Stimulated activated CD8-positive, alpha-beta memory T cell treated with anti-CD3 and anti-CD28 coated beads, Interleukin-2, amount 100 ng/mL, for 48 hours (primary cell): ENCODE results near the gene ARL14EPL.

ENCODE experiments used
- DNase-seq, 2 donors: peaks; one replicate each; pipeline ENCODE4 v3.0.0-alpha.2; 2020; ENCODE audit warnings: low read depth in 2 of 2

Gene ARL14EPL

DNA sequence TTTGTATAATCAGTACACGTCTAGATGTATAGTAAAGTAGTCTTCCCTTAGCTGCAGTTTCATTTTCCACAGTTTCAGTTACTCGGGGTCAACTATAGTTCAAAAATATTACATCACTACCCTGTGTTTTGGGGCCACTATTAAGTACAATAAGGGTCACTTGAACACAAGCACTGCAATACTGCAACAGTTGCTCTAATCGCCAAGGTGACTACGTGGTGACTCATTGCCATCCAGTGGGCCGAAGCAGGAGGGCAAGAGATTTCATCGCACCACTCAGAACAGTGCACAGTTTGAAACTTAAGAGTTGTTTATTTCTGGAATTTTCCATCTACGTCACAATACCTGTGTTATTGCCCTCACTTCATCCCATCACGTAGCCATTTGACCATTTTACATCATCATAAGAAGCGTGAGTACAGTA lies at the start of gene ARL14EPL:
Gene ARL14EPL (plus strand): TSS at position 379 of the 424 bp plus-strand sequence. CDS start 18,994 bp downstream, outside the sequence.
- DNase-seq: no peak

DNA sequence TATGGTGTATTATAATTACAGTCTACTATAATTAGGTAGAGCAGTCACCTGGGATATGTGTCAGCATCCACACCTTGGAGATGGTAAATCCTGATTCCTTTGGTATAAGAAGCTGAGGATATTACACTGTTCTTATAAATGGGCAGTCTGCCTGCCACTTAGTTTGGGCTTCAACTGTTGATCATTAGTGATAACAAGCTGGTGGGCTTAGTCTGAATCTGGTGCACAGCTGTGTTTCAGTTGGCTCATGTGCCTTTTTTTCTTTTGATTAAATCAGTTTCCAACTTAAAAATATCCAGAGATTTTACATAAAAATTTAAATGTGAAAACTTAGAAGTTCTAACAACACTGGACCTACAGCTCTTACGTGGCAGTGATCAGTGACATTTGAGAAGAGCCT lies 48.8 kb upstream of the ARL14EPL start:
- DNase-seq: no peak

DNA sequence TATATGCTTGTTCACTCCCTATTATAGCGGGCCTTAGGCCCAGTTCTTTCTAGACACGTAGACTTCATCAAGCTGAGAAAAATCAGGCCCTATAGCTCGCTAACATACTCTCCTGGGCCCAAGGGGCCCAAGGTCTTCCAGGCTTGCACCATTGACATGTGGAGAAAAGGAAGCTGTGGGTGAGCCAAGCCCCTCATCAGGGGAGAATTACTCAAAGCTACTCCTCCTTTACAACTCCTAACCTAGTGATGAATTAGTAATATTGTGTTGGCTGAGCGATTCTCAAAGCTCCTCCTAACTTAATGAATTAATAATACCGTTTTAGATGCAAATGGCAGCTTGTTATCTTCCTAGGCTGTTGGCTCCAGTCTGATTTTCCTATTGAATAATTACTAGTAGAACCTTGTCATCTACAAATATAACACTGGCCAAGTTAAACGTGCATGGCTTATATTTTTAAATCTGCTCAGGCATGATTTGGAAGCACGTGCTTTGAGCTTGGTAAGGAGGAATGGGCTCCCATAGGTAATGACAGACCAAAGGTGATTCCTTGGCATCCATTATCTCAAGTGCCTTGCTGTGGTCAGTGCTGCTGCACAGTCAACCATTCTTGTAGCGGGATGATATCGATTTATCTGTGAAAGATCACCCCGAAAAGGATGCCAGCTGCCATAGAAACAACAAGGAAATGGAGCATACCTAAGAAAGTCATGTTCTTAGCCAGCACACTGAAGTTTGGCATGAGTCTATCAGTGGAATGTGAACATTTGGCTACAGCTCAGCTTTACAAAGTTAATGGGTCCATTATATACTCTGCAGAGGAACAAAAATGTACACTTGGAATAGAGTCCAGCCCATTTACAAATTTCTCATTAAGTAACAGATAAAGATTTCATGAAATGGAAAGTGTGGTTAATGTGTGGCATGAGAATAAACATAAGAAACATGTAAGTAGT lies 46.2 kb upstream of the ARL14EPL start:
- no peak for DNase-seq

DNA sequence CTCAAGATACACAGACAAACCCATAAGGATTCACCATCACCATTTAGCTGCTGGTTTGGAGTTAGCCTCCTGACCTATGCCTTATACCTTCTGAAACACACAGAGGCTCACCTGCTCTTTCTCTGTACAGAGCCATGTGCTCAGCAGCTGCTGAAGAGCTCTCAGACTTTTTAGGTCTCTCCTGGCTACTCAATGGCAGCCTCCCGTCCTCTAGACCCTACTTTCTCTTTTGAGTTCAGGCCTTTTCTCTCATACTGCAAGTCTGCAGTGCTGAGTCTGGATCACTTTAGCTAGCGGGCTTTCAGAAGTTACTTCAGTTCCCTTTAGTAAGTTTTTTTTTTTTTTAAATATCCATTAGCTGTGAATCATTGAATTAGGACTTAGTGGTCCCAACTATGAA lies 44.3 kb upstream of the ARL14EPL start:
- no peak for DNase-seq

DNA sequence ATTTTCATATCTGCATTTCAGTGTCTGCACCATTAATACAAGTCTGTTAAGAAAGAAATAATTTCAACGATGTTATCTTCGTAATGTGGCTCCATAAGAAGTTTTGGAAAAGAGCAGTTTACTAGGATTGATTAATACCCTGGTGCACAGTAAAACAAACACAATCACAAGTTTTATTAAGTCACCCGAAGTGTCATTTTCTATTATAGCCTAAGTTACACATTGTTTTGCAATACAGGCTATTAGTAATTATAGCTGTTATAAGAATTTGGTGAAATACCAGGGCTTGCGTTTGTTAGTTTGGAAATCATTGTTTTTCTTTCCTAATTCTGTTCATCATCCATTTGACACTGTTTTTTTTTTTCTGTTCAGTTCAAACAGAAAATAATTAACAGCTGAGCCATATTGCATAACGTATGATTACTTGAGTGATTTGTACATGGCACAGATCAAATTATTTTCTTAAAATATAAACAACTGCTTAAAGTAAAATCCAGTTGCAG lies 39.4 kb upstream of the ARL14EPL start:
- no peak for DNase-seq

DNA sequence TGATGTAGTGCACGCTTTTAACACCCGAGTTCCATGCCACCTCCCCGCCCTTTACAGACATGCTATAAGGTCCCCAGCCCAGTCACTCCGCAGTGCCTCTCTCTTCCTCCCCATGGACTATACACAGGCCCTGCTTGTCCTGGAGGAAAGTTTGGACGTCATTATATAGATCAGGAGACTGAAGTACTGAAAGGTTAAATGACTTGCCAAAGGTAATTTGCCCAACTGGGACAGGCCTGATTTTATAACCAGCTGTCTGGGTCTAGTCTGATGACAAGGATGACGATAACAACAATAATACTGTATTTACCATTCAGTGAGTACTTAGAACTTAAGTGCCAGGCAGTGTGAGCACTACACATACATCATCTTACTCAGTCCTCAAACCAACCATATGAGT lies 36.9 kb upstream of the ARL14EPL start:
- no peak for DNase-seq

DNA sequence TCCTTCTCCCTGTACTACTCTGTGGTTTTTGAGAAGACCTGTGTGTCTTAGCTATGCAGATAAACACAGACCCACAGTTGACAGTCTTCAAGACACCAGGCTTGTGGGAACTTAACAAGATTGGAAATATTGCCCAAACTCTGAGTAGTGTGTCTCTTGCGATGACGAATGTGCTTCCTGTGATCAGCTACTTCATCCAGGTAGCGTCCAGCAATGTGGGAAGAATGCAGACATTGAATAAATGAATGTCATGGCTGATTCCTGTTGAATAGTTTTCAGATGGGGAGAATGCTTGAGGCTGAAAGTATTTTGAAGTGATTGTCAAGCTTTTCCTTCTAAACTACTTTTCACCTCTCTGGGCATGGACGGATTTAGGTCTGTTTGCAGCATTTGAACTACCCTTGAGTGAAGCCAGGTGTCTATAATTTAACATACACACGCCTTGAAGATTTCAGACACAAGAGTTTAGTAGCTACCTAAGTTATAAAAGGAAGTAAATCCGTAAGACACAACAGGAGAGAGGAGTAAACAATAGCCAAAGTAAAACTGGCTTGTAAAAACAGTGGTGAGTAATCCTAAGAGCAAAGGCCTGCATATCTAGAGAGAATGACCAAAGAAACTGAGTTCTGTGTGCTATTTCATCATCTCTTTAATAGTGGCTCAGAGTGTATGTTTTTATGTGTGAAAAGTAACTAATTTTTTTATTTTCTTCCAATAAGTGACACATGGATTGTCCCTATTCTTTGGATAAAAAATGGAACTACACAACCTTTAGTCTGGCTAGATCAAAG lies 30.0 kb upstream of the ARL14EPL start:
- no peak for DNase-seq

DNA sequence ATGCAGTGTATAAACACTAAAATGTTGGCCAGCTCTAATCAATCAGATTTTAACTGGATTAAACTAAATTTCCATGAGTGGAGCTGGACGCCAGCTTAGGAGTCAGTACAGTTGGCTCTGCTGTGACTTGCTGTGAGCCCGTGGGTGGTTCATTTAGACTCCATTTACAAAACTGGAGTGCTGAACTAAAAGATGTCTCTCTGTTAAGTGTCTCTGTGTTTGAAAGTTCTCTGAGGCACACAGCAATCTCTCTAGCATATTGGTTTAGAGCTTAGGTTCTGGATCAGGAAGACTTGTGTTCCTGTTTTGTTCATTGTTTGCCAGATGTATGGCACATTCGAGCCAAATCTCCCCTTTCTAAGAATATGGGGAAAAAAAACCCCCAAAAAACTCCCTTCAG lies 28.0 kb upstream of the ARL14EPL start:
- DNase-seq: no peak

DNA sequence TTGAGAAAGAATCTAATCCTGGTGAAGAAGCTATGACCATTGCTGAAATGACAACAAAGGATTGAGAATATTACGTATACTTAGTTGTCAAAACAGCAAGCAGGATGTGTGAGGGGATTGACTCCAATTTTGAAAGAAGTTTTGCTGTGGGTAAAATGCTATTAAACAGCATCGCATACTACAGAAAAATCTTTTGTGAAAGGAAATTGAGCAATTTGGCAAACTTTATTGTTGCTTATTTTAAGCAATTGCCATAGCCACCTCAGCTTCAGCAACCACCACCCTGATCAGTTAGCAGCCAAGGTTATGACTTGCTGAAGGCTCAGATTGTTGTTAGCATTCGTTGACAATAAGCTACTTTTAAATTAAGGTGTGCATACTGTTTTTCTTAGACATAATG lies 22.5 kb upstream of the ARL14EPL start:
- DNase-seq: no peak

DNA sequence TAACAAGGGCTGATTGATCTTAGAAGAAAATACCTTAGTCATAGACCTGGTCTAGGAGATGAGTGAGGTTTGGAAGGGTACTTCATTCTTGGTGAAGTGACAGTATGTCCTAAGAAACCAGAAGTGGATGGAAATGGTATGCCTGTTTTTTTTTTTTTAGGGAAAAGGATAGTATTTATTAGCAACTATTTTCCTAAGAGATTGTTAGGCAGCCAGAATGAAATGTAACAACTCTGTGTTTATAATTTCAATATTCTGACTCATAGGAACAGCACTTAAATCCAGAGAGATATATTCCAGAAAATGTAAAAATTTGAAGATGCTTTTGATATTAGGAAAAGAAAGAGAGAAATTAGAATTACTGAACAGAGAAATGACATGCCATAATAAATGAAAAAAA lies 21.2 kb upstream of the ARL14EPL start:
- DNase-seq: no peak

DNA sequence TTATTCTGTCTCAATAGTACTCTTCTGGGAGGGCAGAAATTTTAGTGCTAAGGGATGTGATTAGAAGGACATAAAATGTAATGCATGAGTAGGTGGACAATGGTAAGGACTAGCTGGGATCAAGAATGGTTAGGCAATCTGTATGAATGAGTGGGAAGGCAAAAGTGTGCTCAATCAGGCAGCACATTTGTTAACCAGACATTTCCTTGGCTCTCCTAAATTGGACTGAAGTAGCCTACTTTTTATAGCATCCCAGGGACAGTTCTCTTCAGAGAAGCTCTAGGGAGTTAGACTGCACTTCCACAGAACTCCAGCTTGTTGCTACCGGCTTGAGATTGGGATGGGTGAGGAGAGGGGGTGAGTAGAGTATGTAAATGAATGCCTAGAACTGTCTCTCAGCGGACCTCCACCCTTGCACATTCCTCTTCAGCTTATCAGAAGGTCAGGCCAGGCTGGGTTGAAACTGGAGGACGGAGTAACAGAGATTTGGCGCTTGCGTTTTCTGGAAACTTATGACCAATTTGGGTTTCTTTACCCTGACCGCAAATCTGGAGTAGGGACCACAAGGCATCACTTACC lies 19.0 kb upstream of the ARL14EPL start:
- DNase-seq: no peak

DNA sequence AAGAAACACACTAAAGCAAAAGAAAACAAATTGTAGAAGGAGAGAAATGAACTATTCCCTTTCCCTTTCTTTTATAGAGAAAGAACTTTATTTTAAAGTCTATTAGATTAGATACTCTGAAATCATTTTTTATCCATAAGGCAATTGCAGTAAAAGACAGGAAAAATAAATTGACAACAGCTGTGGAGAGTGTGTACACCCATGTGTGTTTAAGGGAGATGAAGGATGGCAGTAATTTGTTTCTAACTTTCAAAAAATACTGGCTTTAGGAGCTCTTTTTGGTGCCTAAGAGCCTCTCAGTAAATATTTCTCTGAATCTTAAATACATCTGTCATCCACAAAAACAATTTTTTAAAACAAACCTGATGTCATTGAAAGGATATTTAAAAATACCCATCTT lies 18.3 kb upstream of the ARL14EPL start:
- no peak for DNase-seq

DNA sequence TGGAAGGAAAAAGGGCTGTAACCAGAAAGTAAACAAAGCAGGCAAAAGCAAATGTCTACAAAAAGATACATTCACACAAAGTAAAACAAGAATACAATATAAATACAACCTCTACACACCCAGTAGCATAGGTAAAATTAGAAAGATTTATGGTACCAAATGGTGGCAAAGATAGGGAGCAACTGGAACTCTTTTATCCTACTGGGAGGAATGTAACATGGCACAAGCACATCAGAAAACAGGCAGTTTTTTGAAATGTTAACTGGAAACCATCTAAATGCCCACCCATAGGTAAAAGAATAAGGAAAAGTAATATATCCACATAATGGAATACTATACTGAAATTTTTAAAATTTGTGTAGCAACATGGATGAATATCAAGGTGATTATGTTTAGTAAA lies 8.7 kb upstream of the ARL14EPL start:
- DNase-seq: no peak

DNA sequence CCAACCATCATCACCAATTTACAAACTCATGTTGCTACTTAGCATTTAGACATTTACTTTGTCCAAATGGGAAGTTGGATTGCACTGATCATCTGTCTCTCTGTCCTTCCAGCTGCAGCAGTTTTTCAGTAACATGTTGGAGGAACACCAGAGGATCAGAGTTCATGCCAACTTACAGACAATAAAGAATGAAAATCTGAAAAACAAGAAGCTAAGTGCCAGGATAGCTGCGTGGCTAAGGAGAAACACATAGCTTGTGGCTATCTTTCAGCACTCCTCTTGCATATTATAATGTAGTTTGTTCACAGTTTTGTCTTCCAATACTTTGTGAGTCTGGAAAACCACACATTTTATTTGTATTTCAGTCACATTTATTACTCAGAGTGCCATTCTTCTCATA lies 6.4 kb upstream of the ARL14EPL start:
- DNase-seq: no peak

DNA sequence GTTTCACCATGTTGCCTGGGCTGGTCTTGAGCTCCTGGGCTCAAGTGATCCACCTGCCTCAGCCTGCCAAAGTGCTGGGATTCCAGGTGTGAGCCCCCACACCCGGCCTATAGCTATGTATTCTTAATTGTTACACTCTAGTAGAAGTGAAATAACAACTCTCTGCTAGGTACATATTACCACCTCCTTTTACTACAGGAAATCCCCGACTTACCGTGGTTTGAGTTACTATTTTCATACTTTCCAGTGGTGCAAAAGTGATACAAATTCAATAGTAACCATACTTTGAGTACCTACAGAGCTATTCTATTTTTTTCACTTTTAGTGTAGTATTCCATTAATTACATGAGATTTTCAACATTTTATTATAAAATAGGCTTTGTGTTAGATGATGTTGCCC lies 719 bp downstream of the ARL14EPL start:
- no peak for DNase-seq

DNA sequence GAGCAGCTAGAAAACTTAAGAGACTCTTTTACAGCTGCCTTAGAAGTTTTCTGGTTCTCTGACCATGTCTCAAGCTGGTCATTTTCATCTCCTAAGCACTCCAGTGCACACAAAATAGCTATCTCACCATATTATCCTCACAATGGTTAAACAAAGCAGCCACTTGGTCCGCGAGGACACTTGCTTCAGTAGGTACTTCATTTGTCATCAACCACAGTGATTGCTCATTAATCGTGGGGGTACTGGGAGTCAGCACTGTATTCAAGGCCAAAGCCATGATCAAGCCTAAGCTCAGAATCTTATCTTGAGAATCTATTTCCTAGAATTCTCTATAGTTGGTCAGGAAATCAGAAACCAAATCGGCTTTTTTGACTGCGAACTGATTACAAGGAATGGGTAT lies 2.9 kb downstream of the ARL14EPL start:
- DNase-seq: no peak

DNA sequence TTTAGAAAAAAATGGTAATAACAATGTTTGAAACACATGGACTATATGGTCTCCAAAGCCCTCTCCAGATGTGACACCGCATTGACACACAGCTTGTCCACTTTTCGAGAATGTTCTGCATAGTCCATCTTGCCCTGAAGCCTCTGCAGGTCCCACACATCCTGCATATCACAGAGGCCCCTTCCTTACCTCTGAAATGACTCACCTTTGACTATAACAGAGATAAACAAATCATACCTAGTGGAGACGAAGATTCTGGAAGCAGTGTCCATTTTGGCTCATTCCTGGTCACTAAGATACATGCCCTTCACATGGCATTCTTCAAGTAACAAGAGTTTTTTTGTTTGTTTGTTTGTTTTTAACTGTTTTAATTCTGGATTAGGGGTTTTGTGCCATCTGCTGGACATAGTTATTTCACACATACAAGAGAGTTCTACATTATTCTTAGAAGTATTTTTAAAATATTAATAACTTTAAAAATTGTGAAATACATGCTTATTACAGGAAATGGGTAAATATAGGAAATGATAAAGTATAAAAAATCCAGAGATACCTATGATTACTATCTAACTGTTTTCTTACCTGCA lies 5.1 kb downstream of the ARL14EPL start:
- no peak for DNase-seq

DNA sequence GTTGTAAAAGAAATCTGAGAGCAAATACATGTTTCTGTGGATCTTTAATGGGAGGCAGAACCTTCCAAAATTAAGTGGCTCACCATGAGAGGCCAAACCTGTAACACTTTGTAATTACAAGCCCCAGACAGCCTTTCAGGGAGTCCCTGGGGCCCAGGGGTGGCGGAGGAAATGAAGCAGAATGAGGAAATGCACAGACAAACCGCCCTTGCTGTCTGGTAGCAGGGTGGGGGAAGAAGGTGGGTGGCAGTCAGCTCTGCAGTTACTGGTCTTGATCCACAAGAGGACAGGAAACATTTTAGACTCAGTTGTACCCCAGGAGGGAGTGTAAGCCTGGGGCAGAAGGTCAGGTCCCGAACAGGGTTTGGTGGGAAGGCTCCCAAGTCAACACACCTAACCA lies 6.5 kb downstream of the ARL14EPL start:
- DNase-seq: no peak

DNA sequence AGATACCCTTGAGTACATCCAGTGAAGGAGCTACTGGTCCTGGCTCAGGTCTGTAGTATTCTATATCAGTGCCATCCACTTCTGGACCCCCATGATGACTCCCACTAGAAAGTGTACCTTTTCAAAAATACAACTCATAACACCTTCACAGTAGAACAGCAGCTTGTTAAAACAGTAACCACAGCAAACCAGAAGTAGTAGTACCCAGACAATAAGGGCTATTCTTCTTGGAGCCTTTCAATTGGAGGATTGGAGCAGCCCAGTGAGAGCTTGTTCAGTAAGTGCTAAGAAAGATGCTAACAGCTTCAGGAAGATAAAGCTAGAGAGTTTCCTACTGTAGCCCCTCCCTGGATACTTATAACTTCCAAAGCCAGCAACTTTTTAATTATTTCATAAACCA lies 10.1 kb downstream of the ARL14EPL start:
- DNase-seq: no peak

DNA sequence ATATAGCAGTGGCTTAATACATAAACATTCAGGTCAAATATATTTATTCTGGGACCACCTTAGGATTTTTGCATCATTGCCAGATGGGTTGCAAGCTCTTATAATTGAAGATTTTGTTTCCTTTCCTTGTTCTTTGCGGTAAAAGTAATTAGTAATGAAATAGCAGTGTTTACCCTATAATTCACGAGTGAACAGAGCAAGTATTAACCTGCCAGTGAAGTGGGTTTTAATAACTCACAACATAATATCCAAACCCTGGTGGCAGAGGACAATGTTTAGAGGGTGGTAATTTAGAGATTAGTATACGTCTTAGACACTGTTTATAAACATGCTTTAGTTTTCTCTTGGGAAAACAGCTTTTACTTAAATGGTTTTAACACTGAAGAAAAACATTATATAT lies 11.8 kb downstream of the ARL14EPL start:
- DNase-seq: no peak

DNA sequence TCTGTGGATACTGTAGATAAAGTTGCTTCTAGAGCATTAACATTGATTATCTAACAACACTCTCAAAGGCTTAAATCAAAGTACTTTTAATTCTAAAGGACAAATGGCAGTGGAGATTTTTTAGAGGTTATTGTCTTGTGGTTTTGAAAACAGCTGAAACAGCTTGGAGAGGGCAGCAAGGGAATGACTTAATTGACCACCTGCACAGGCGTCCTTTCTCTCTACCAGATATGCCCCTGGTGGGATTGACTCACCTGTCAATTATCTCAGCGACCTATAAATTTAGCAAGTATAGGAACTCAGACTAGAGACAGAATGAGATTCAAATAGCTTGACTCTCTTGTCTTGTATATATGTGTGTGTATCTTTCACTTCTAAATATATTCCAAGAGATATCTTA lies 13.5 kb downstream of the ARL14EPL start:
- no peak for DNase-seq

DNA sequence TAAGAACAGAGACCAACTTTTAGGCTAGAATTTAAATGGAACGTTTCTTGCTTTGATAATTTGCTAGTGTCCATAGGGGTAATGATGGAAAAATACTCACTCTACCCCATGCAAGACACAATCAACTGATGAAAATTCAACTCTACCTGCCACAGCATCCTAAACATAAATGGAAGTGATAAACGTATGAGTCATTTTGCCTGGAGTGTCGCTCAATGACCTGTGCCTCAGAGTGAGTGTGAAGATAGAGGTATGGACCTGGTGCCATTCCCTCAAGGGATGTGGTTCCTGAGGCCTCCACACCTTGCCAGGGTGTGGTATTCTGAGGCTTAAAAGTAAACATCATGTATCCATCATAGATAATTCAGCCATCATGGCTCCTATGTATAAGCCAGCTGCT lies 14.0 kb downstream of the ARL14EPL start:
- DNase-seq: no peak
